ENCODE results near the gene SIMC1.

GRCh38 chr5:176337913-176338312, 99.7 kb downstream of the SIMC1 start:
- TF ChIP-seq POLR2A (IDR thresholded peaks at IDR 0.05; ENCODE audit: low read length) (no peak), GATA1 (IDR thresholded peaks at IDR 0.05; ENCODE audit: low read depth, low read length) (no peak)
